HCT116 (cell line): ENCODE measurements around the gene INTS1.

ENCODE experiments used
- ATF3 ChIP-seq: IDR thresholded peaks from 2 replicates; pipeline ENCODE4 v1.6.1; 2012
- CEBPB ChIP-seq: IDR thresholded peaks from 2 replicates; pipeline ENCODE4 v1.6.1; 2012; ENCODE audit warnings: low read depth
- CTCF ChIP-seq, 3 experiments: fragments of 200-600 bp in 1 of 3; sonication (generic) in 1 of 3; IDR thresholded peaks in 2 of 3; conservative IDR thresholded peaks in 1 of 3; 2 replicates each; pipeline ENCODE4 v1.5.1; 2012 to 2017; ENCODE audit warnings: low read depth in 2 of 3, low read length in 2 of 3, antibody characterized with exemption in 1 of 3, borderline replicate concordance in 1 of 3, control low read depth in 1 of 3, mild to moderate bottlenecking in 1 of 3, mixed read lengths in 1 of 3, mixed run types in 1 of 3, moderate library complexity in 1 of 3; ENCODE audit not compliant: insufficient read depth in 1 of 3
- EZH2phosphoT487 ChIP-seq: fragments of 200-600 bp; IDR thresholded peaks from 2 replicates; pipeline ENCODE4 v1.6.1; 2018; ENCODE audit warnings: antibody characterized with exemption, borderline replicate concordance
- JUND ChIP-seq: IDR thresholded peaks from 2 replicates; pipeline ENCODE4 v1.6.1; 2012
- POLR2A ChIP-seq: IDR thresholded peaks from 2 replicates; pipeline ENCODE4 v1.7.0; 2011; ENCODE audit warnings: borderline replicate concordance; ENCODE audit not compliant: insufficient read depth, insufficient read length; ENCODE audit errors: extremely low read depth
- RAD21 ChIP-seq: IDR thresholded peaks from 2 replicates; pipeline ENCODE4 v1.6.1; 2012; ENCODE audit warnings: low read depth, mild to moderate bottlenecking
- SIN3A ChIP-seq: IDR thresholded peaks from 2 replicates; pipeline ENCODE4 v1.6.1; 2012; ENCODE audit warnings: low read depth
- SRF ChIP-seq: IDR thresholded peaks from 2 replicates; pipeline ENCODE4 v1.6.1; 2012; ENCODE audit warnings: low read depth
- YY1 ChIP-seq: IDR thresholded peaks from 2 replicates; pipeline ENCODE4 v1.6.1; 2011; ENCODE audit warnings: low read length, low read depth, moderate library complexity, mild to moderate bottlenecking; ENCODE audit not compliant: insufficient replicate concordance; ENCODE audit errors: extremely low read depth

GRCh38 chr7:1531979-1532455, 27.8 kb upstream of the INTS1 start:
- TF ChIP-seq CTCF (IDR thresholded peaks at IDR 0.05 in 2 of 3, conservative IDR thresholded peaks at IDR 0.05 in 1 of 3; ENCODE audit: borderline replicate concordance in 1 of 3, insufficient read depth in 1 of 3, low read depth in 2 of 3, low read length in 2 of 3) (no peak), SIN3A (no peak), CEBPB (no peak), SRF (no peak), EZH2phosphoT487 (no peak), POLR2A (no peak), RAD21 (no peak), ATF3 (no peak), JUND (no peak), YY1 (no peak)
